Liver (tissue), 3 donors: ENCODE data around the gene FRMD4B.

Experiments used
- ATF3 ChIP-seq: IDR thresholded peaks from 2 replicates; pipeline ENCODE4 v1.6.1; 2016; ENCODE audit warnings: antibody characterized with exemption
- CTCF ChIP-seq: fragments of 150-350 bp; IDR thresholded peaks from 2 replicates; pipeline ENCODE4 v1.5.1; 2017; ENCODE audit warnings: improper control_type of control experiment, low read depth, low read length; ENCODE audit not compliant: missing input control
- NR2F2 ChIP-seq: IDR thresholded peaks from 2 replicates; pipeline ENCODE4 v1.6.1; 2016; ENCODE audit warnings: antibody characterized with exemption
- YY1 ChIP-seq: IDR thresholded peaks from 2 replicates; pipeline ENCODE4 v1.6.1; 2016; ENCODE audit warnings: antibody characterized with exemption, mild to moderate bottlenecking
- ZBTB33 ChIP-seq: IDR thresholded peaks from 2 replicates; pipeline ENCODE4 v1.6.1; 2016; ENCODE audit warnings: antibody characterized with exemption
- donor health status: healthy.
- donor health status: healthy.

- TF ChIP-seq CTCF (no peak), YY1 (peak; percentile 51), ZBTB33 (peak; percentile 51), NR2F2 (no peak), ATF3 (no peak)
Observed at GRCh38 chr3:69178838-69179739, 206.8 kb downstream of the FRMD4B start.
